HG03442 (cell line): Measurements from ENCODE around the gene FBLN1.
"Not testable (repeated sequence)": the region's sequence is repeated elsewhere in the genome, so short reads cannot be mapped to it uniquely, and the experiment has no call there.

Experiments used
- ATAC-seq: cut with Tn5 transposase; IDR thresholded peaks from one replicate; pipeline ENCODE4 v1.9.1; 2021; ENCODE audit warnings: mild to moderate bottlenecking, moderate library complexity; ENCODE audit not compliant: unreplicated experiment

FBLN1 gene

GRCh38 chr22:45602004-45602733, 99.5 kb downstream of the FBLN1 start:
- no peak for ATAC-seq

DNA sequence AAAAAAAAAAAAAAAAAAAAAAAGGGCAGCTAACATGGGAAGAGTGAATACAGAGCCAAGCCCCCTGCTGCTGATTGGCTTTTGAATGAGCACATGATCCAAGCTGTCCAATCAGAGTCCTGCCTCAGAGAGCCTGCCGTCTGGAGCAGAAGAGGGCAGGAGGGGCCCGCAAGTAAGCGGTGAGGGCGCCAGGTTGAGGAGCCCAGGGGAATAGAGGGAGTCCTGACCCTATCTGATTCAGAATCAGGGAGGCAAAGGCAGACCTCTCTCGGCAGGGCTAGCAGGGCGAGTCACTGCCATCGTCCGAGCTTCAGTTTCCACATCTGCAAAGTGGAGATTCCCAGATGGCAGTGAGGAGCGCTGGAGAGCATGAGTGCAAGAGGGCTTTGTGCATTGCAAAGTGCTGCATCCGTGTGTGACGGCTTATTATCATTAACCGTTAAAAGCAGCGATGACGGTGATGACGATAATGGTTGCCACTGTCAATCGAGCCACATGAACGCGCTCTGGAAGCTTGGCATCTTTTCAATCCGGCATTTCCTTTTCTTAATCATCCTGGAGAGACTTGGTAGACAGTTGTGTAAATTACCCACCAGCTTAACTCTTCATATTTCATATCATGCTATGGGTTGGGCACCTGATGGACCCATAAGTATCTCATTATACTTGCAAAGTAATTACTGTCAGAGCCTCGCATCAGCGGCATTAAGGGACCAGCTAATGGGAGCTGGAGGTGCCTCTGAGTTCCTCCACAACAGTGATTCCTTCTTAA, 100.3 kb downstream of the FBLN1 start:
- no peak for ATAC-seq

DNA sequence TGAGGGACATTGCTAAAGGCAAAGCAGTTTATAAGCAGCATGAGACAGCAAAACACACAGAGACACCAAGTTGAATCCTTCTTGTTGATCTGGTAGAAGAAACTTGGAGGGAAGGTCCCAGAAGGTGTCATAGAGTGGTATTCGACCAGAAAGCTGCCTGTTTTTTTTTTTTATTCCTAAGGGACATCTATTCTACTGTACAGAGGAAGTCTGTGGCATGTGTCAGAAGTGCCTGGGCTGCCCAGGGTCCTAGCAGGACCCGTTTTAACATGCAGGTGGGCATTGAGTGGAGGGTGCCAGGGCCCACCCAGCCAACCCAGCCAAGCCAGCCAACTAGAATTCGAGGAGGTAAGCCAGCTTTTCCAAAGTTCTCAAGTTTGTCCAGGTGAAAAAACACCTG, 100.9 kb downstream of the FBLN1 start:
- no peak for ATAC-seq

DNA sequence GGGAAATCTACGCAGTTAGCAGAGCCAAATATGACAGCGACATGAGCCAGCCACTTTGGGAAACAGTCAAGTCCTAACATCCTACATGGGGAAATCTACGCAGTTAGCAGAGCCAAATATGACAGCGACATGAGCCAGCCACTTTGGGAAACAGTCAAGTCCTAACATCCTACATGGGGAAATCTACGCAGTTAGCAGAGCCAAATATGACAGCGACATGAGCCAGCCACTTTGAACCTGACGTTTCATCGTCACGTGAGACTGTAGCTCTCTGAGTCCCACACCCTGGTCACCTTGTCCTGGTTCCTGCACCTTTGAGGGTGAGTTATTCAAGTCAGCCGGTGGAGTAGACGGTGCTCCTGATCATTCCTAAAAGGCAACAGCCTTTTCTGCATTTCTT, 105.4 kb downstream of the FBLN1 start:
- not testable (repeated sequence) for ATAC-seq

GRCh38 chr22:45608763-45609180, 106.1 kb downstream of the FBLN1 start:
- no peak for ATAC-seq

DNA sequence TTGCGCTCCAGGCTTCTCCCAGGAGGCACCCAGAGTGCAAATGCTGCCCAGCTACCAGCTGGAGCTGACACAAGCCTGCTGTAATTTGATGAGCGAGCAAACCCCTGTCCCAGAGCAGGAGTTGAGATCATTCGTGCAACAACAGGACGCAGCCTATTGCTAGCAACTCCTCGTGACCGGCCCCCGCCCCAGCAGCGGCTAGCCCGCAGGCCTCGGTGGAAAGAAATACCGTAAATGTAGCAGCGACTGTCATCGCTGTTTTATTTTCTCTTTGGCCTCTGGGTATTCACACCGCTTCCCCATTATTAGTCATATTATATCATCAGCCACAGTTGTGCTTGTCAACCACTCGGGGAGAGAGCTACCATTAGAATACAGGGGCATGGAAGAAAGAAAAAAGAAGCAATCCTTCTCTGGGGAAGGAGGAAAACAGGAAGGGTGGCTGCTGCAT, 109.8 kb downstream of the FBLN1 start:
- ATAC-seq: no peak

DNA sequence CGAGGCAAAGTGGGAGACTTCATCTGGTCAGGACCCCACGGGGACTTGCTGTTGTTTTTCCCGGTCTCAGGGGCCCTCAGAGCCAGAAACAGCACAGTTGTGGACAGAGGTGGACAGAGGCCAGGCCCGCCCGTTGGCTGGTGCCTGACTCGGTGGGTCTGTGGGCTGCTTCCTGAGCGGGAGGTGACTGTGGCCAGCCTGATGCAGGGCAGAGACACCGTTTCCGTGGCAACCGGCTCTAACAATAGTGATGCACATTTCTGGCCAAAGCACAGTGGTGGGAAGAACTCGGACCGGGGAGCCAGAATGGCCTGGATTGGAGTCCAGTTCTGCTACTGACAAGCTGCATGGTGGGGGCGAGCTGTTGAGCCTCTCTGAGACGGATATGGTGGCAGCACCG, 110.3 kb downstream of the FBLN1 start:
- no peak for ATAC-seq

DNA sequence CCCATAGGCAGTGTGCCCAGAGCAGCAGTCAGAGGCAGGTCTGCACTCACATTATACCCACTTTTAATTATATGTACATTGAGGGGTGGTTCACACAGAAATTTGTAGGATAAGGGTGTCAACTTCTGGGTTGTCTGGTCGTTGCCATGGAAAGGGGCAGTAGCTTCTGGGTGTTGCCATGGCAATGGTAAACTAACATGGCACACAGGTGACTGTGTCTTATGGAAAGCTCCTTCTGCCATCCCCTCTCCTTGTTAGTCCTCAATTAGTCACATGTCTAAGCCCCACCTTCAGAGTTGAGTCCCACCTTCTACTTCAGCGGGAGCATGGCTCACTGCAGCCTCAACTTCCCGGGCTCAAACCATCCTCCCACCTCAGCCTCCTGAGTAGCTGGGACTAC, 112.7 kb downstream of the FBLN1 start:
- ATAC-seq: no peak

GRCh38 chr22:45616432-45616831, 113.7 kb downstream of the FBLN1 start:
- no peak for ATAC-seq

GRCh38 chr22:45617948-45618347, 115.3 kb downstream of the FBLN1 start:
- ATAC-seq: no peak

- ATAC-seq: no peak
Measured at GRCh38 chr22:45620706-45621105, 118.0 kb downstream of the FBLN1 start.

GRCh38 chr22:45621836-45622600, 119.3 kb downstream of the FBLN1 start:
- ATAC-seq: no peak

GRCh38 chr22:45623464-45624145, 120.9 kb downstream of the FBLN1 start:
- ATAC-seq: not testable (repeated sequence)

GRCh38 chr22:45626198-45626651, 123.5 kb downstream of the FBLN1 start:
- no peak for ATAC-seq

DNA sequence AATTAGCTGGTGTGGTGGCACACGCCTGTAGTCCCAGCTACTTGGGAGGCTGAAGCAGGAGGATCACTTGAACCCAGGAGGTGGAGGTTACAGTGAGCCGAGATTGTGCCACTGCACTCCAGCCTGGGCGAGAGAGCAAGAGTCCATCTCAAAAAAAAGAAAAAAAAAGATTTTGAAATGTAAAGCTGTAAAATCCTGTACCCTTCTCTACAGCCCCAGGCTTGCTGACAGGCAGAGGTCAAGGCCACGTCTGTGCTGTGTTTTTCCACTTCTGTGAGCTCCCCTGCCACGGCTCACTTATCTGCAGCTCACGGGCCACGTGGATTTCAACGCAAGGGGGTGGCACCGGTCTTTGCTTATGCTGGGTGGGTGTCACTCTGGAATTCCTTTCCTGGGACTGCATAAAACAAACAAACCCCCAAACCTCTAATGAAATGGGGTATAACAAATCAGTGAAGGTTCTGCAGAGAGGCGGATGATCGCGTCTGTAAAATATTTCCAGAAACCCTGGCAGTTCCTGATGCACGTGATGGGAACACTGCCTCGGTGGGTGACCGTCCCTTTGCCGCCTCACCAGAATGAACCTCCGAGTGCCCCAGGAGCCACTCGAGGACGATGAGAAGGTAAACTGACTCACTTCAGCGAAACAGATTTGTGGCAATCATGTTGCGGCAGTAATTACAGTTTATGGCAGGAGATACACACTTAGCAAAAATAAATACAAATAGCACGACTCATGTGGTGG, 125.0 kb downstream of the FBLN1 start:
- ATAC-seq: no peak

DNA sequence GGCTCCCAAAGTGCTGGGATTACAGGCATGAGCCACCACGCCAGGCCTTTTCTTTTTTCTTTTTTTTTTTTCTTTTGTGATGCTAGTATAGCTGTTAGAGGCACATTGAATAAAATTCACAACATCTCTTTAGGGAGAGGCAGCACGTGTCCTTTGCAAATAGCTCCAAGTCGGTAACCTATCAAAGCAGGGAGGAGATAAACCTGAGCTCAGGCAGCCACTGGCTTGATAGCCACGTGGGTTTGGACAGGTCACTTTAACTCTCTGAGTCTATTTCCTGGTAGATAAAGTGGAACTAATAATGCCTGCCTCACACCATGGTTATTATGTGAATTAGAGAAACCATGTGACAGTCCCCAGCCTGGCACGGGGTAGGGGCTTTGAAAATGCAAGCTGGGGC, 125.8 kb downstream of the FBLN1 start:
- no peak for ATAC-seq

GRCh38 chr22:45629469-45630089, 126.9 kb downstream of the FBLN1 start:
- no peak for ATAC-seq

DNA sequence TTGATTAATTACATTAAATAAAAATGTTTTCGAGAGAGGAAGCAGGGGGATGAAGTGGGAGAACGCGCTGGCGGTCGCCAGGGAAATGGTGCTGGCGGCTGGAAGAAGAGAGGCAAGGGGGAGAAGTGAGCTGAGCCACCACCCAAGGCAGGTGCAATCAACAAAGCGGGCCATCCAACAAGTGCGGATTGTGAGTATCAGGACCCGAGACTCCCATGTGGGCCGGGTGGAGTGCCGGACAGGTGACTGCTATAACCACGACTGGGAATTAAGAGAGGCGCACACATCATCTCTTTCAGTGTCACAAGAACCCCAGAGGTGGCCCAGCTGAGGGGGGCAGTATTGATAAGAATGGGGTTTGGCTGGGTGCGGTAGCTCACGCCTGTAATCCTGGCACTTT, 127.8 kb downstream of the FBLN1 start:
- ATAC-seq: no peak

GRCh38 chr22:45631140-45631840, 128.6 kb downstream of the FBLN1 start:
- ATAC-seq: no peak
